HEK293 (cell line): ENCODE data around the gene IL1R1.

Experiments used
- CTCF ChIA-PET: fragments of 350-600 bp; formaldehyde crosslinking; extraction: SDS; loops from one replicate; lab custom pipeline; 2021; ENCODE audit warnings: antibody characterized with exemption; lab: Yijun Ruan, JAX
- POLR2A ChIA-PET: fragments of 300-600 bp; formaldehyde crosslinking; extraction: SDS; loops from one replicate; lab custom pipeline; 2020; ENCODE audit warnings: antibody characterized with exemption, inconsistent platforms; lab: Yijun Ruan, JAX
- H3K27ac ChIP-seq: fragments of 200-500 bp; sonication (Bioruptor generic); 2 replicates; pipeline ENCODE4 v1.5.1; 2014; ENCODE audit warnings: low read depth, low read length, control low read depth, inconsistent platforms; ENCODE audit errors: extremely low read depth
- H3K36me3 ChIP-seq, 2 experiments: fragments of 200-500 bp in 1 of 2; sonication (Bioruptor generic) in 1 of 2; 1 replicate in 1 of 2; 2 replicates in 1 of 2; pipeline ENCODE4 v1.5.1; 2014 to 2017; ENCODE audit warnings: inconsistent platforms in 2 of 2, low read length in 2 of 2; ENCODE audit not compliant: control insufficient read depth in 2 of 2, insufficient read depth in 1 of 2
- H3K4me1 ChIP-seq: fragments of 200-500 bp; sonication (Bioruptor generic); 2 replicates; pipeline ENCODE4 v1.5.1; 2014; ENCODE audit warnings: mild to moderate bottlenecking, low read length, inconsistent platforms; ENCODE audit not compliant: control insufficient read depth, insufficient read depth
- H3K4me3 ChIP-seq: 2 replicates; pipeline ENCODE4 v1.5.1; 2011; ENCODE audit warnings: low read depth, mild to moderate bottlenecking, control low read depth, low read length, moderate library complexity
- H3K9me3 ChIP-seq: fragments of 200-500 bp; sonication (Bioruptor generic); 2 replicates; pipeline ENCODE4 v1.5.1; 2014; ENCODE audit warnings: low read depth, low read length, inconsistent platforms; ENCODE audit not compliant: control insufficient read depth, insufficient read depth
- BCL11A ChIP-seq: fragments of 450-650 bp; formaldehyde crosslinking; IDR thresholded peaks from 2 replicates; pipeline ENCODE4 v1.5.1; 2016; ENCODE audit warnings: low read depth, missing biosample characterization, missing genetic modification characterization
- BCL6B ChIP-seq: fragments of 450-650 bp; formaldehyde crosslinking; IDR thresholded peaks from 2 replicates; pipeline ENCODE4 v1.5.1; 2017; ENCODE audit warnings: missing biosample characterization, missing genetic modification characterization
- SALL2 ChIP-seq: fragments of 450-650 bp; formaldehyde crosslinking; IDR thresholded peaks from 2 replicates; pipeline ENCODE4 v1.5.0; 2017; ENCODE audit warnings: missing biosample characterization, mild to moderate bottlenecking, missing genetic modification characterization, borderline replicate concordance
- SP2 ChIP-seq: fragments of 450-650 bp; formaldehyde crosslinking; IDR thresholded peaks from 2 replicates; pipeline ENCODE4 v1.5.1; 2016; ENCODE audit warnings: missing biosample characterization, missing genetic modification characterization
- ZBTB17 ChIP-seq: fragments of 450-650 bp; formaldehyde crosslinking; IDR thresholded peaks from 2 replicates; pipeline ENCODE4 v1.5.1; 2016; ENCODE audit warnings: missing biosample characterization, missing genetic modification characterization
- ZBTB7A ChIP-seq: fragments of 450-650 bp; formaldehyde crosslinking; IDR thresholded peaks from 2 replicates; pipeline ENCODE4 v1.5.1; 2016; ENCODE audit warnings: low read depth, missing biosample characterization, missing genetic modification characterization
- ZIC2 ChIP-seq: fragments of 450-650 bp; formaldehyde crosslinking; IDR thresholded peaks from 2 replicates; pipeline ENCODE4 v1.5.1; 2016; ENCODE audit warnings: missing biosample characterization, missing genetic modification characterization
- ZNF133 ChIP-seq: fragments of 450-650 bp; formaldehyde crosslinking; IDR thresholded peaks from 2 replicates; pipeline ENCODE4 v1.5.1; 2016; ENCODE audit warnings: missing biosample characterization, missing genetic modification characterization
- ZNF184 ChIP-seq: fragments of 450-650 bp; IDR thresholded peaks from 2 replicates; pipeline ENCODE4 v1.5.1; 2018; ENCODE audit warnings: missing biosample characterization, mild to moderate bottlenecking, missing genetic modification characterization
- ZNF223 ChIP-seq: fragments of 450-650 bp; formaldehyde crosslinking; IDR thresholded peaks from 2 replicates; pipeline ENCODE4 v1.5.1; 2016; ENCODE audit warnings: missing biosample characterization, missing genetic modification characterization
- ZNF23 ChIP-seq: fragments of 450-650 bp; formaldehyde crosslinking; IDR thresholded peaks from 2 replicates; pipeline ENCODE4 v1.5.1; 2016; ENCODE audit warnings: missing biosample characterization, missing genetic modification characterization, borderline replicate concordance
- ZNF24 ChIP-seq: fragments of 450-650 bp; formaldehyde crosslinking; IDR thresholded peaks from 2 replicates; pipeline ENCODE4 v1.5.1; 2016; ENCODE audit warnings: missing biosample characterization, missing genetic modification characterization
- ZNF280D ChIP-seq: fragments of 450-650 bp; formaldehyde crosslinking; IDR thresholded peaks from 2 replicates; pipeline ENCODE4 v1.5.1; 2016; ENCODE audit warnings: missing biosample characterization, missing genetic modification characterization
- ZNF335 ChIP-seq: fragments of 450-650 bp; formaldehyde crosslinking; conservative IDR thresholded peaks from 2 replicates; pipeline ENCODE4 v1.5.1; 2016; ENCODE audit warnings: missing biosample characterization, missing genetic modification characterization
- ZNF433 ChIP-seq: fragments of 450-650 bp; formaldehyde crosslinking; IDR thresholded peaks from 2 replicates; pipeline ENCODE4 v1.5.1; 2016; ENCODE audit warnings: missing biosample characterization, missing genetic modification characterization, low read depth
- ZNF473 ChIP-seq: fragments of 450-650 bp; formaldehyde crosslinking; IDR thresholded peaks from 2 replicates; pipeline ENCODE4 v1.5.1; 2017; ENCODE audit warnings: missing biosample characterization, missing genetic modification characterization
- ZNF529 ChIP-seq: fragments of 450-650 bp; formaldehyde crosslinking; IDR thresholded peaks from 2 replicates; pipeline ENCODE4 v1.5.1; 2017; ENCODE audit warnings: missing genetic modification characterization, missing biosample characterization; ENCODE audit not compliant: insufficient replicate concordance
- ZNF560 ChIP-seq: fragments of 450-650 bp; formaldehyde crosslinking; IDR thresholded peaks from 2 replicates; pipeline ENCODE4 v1.5.1; 2017; ENCODE audit warnings: missing biosample characterization, missing genetic modification characterization, borderline replicate concordance
- ZNF600 ChIP-seq: fragments of 450-650 bp; formaldehyde crosslinking; IDR thresholded peaks from 2 replicates; pipeline ENCODE4 v1.5.1; 2016; ENCODE audit warnings: missing biosample characterization, missing genetic modification characterization
- ZNF639 ChIP-seq: fragments of 450-650 bp; formaldehyde crosslinking; IDR thresholded peaks from 2 replicates; pipeline ENCODE4 v1.5.1; 2016; ENCODE audit warnings: missing biosample characterization, missing genetic modification characterization
- ZNF692 ChIP-seq: fragments of 450-650 bp; formaldehyde crosslinking; IDR thresholded peaks from 2 replicates; pipeline ENCODE4 v1.5.1; 2016; ENCODE audit warnings: missing biosample characterization, missing genetic modification characterization
- ZNF791 ChIP-seq: fragments of 450-650 bp; formaldehyde crosslinking; IDR thresholded peaks from 2 replicates; pipeline ENCODE4 v1.5.1; 2016; ENCODE audit warnings: missing biosample characterization, missing genetic modification characterization
- ZNF792 ChIP-seq: fragments of 450-650 bp; formaldehyde crosslinking; IDR thresholded peaks from 2 replicates; pipeline ENCODE4 v1.5.1; 2016; ENCODE audit warnings: missing biosample characterization, missing genetic modification characterization

The IL1R1 gene

GRCh38 chr2:102154364-102154763 lies 11.8 kb downstream of the IL1R1 start (continued):
- no peak for TF ChIP-seq ZNF529 (tag by site-specific recombination)
- TF ChIP-seq ZNF791 = no peak

- TF ChIP-seq ZNF792 (tag by site-specific recombination) (no peak), ZNF184 (no peak), ZNF560 (tag by site-specific recombination) (no peak), BCL6B (tag by site-specific recombination) (no peak), ZNF639 (no peak), ZBTB17 (tag by site-specific recombination) (no peak)
- ChIA-PET CTCF (interaction anchor here (0.8 to 2.1 kb wide), 3 partner anchors 11 to 135 kb away, joined by 3 to 6 read pairs (median 5); no protein-coding TSS in a partner anchor), POLR2A (no interaction called here)
- no peak overlapping the region for H3K4me3 ChIP-seq
- H3K36me3 ChIP-seq = no peaks in the 10 kb centered on the region
- H3K4me1 ChIP-seq = no peaks in the 10 kb centered on the region
- H3K27ac ChIP-seq = no peak overlapping the region
- H3K9me3 ChIP-seq = no peaks in the 10 kb centered on the region
These were observed 12.6 kb downstream of the IL1R1 start for GRCh38 chr2:102154946-102155702.

DNA sequence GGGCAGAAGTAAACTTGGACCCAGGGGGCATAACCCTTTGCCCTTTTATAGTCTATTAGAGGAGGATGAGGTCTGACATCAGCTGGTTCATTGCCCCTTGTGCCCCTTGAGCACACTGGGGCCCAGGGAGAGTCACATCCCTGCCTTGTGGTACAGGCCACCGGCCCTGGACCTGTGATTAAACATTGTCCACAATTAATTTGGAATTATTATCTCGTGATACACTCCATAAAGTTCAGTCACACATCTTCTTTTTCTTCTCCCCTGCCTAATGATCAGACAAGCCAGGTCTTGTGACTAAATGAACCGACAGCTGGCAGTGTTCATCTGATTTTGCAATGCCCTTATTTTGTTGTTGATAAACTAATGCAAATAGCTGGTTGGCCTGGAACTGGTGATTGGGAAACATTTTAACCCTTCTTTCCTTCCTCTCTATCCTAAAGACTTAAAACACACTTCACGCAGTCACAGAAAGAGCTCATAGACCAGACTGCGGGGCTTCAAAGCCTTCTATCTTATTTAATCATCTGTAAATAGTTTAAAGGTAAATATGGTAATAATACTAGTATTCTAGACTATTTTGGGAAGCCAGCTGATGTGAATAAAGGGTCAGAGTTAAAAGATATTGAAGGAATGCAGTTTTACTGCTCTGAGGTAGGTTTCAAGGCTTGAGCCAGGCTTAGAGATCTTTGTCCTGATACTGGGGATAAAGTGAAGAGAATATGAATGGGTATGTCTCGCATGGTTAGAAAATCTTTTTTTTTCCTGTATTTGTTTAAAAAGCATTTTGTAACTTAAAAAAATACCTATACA lies 13.4 kb downstream of the IL1R1 start:
- Histone ChIP-seq H3K4me1 (no peaks in the 10 kb centered on the region), H3K4me3 (no peak overlapping the region), H3K9me3 (no peaks in the 10 kb centered on the region), H3K27ac (no peak overlapping the region), H3K36me3 (no peaks in the 10 kb centered on the region)
- CTCF ChIA-PET = interaction anchor here (0.8 to 2.1 kb wide), 3 partner anchors 10 to 136 kb away, joined by 3 to 6 read pairs (median 5); no protein-coding TSS in a partner anchor
- POLR2A ChIA-PET = no interaction called here
- TF ChIP-seq ZBTB7A (tag by site-specific recombination) = no peak
- TF ChIP-seq ZNF692 = no peak
- no peak for TF ChIP-seq ZNF600
- no peak for TF ChIP-seq ZNF473 (tag by site-specific recombination)
- TF ChIP-seq SP2 (tag by site-specific recombination) = no peak
- TF ChIP-seq ZNF23 (tag by site-specific recombination) = no peak
- no peak for TF ChIP-seq ZNF280D (tag by site-specific recombination)
- no peak for TF ChIP-seq BCL11A (tag by site-specific recombination)
- no peak for TF ChIP-seq ZNF335
- TF ChIP-seq ZNF433 (tag by site-specific recombination) = no peak
- no peak for TF ChIP-seq ZNF24 (tag by site-specific recombination)
- TF ChIP-seq ZNF223 (tag by site-specific recombination) = no peak
- TF ChIP-seq SALL2 (tag by site-specific recombination) = no peak
- no peak for TF ChIP-seq ZNF133
- TF ChIP-seq ZIC2 = no peak
